Endothelial cell of coronary artery (primary cell): ENCODE measurements around the gene HAGH. TPM values are rescaled to one million over a fixed set of nuclear protein-coding genes. Genes with fewer than 3 reads are reported as not detected.

Source experiments
- total RNA-seq: library from RNA; depleted of rRNA; stranded (reverse); fragments of >200 nt; gene quantifications from 2 replicates; pipeline ENCODE4 v1.2.3, GENCODE V29; 2014

Gene HAGH
- total RNA-seq, result 74.0 and 91.0 TPM in 2 replicates

GRCh38 chr16:1826691-1827573, at the start of gene HAGH, which contains the start of gene FAHD1:
Gene HAGH, minus strand, starts transcription at chr16:1826825. Its CDS starts 38 bp downstream, at chr16:1826787.
Gene FAHD1, plus strand, starts transcription at chr16:1827206. Its CDS starts 33 bp downstream, at chr16:1827239.

GRCh38 chr16:1871974-1872635, 45.5 kb upstream of the HAGH start, which contains the start of gene MEIOB:
Gene MEIOB, minus strand, starts transcription at chr16:1872164. Its CDS starts 3,989 bp downstream, at chr16:1868175.

GRCh38 chr16:1793578-1794220, 32.9 kb downstream of the HAGH start, which contains the start of gene IGFALS:
Gene IGFALS, minus strand, starts transcription at chr16:1793705. Its CDS starts 53 bp downstream, at chr16:1793652.

GRCh38 chr16:1782408-1783264, 44.0 kb downstream of the HAGH start, which contains the start of the genes NUBP2 and SPSB3:
Gene NUBP2, plus strand, starts transcription at chr16:1782960. Its CDS starts 61 bp downstream, at chr16:1783021.
Gene SPSB3, minus strand, starts transcription at chr16:1782571. Its CDS starts 1,088 bp downstream, at chr16:1781483.

GRCh38 chr16:1772908-1773702, 53.5 kb downstream of the HAGH start, which contains the start of gene MRPS34:
Gene MRPS34, minus strand, starts transcription at chr16:1773134. Its CDS starts 15 bp downstream, at chr16:1773119.

GRCh38 chr16:1772362-1772907, 54.2 kb downstream of the HAGH start, which contains the start of gene EME2:
Gene EME2, plus strand, starts transcription at chr16:1772810. Its CDS starts 418 bp downstream, at chr16:1773228.

GRCh38 chr16:1771188-1771863, 55.3 kb downstream of the HAGH start, which contains the start of gene NME3:
Gene NME3, minus strand, starts transcription at chr16:1771543. Its CDS starts 9 bp downstream, at chr16:1771534.

Other genes starting within 250 kb of the HAGH start
- gene IFT140, start 214.8 kb downstream of the HAGH start, total RNA-seq, result 17.3 and 26.7 TPM in 2 replicates
- gene CRAMP1, start 214.5 kb downstream of the HAGH start, total RNA-seq, result 8.2 and 9.1 TPM in 2 replicates
- 42.3 and 45.2 TPM in 2 replicates for gene JPT2, start 148.5 kb downstream of the HAGH start, total RNA-seq
- gene MAPK8IP3, start 120.6 kb downstream of the HAGH start, total RNA-seq, result 26.4 and 46.4 TPM in 2 replicates
- 32.7 and 53.0 TPM in 2 replicates for gene NME3, start 55.3 kb downstream of the HAGH start, total RNA-seq
- gene EME2, start 54.0 kb downstream of the HAGH start, total RNA-seq, result 4.7 and 11.7 TPM in 2 replicates
- 107 and 111 TPM in 2 replicates for gene MRPS34, start 53.7 kb downstream of the HAGH start, total RNA-seq
- gene SPSB3, start 44.3 kb downstream of the HAGH start, total RNA-seq, result 38.5 and 53.4 TPM in 2 replicates
- 73.8 and 74.3 TPM in 2 replicates for gene NUBP2, start 43.9 kb downstream of the HAGH start, total RNA-seq
- not detected in 2 replicates for gene IGFALS, start 33.1 kb downstream of the HAGH start, total RNA-seq
- gene FAHD1, start 381 bp upstream of the HAGH start, total RNA-seq, result 132 and 143 TPM in 2 replicates
- gene MEIOB, start 45.3 kb upstream of the HAGH start, total RNA-seq, result under 0.01 TPM in 1 of 2 replicates, not detected in the other
- not detected in 2 replicates for gene HS3ST6, start 91.6 kb upstream of the HAGH start, total RNA-seq
- gene MSRB1, start 116.4 kb upstream of the HAGH start, total RNA-seq, result 5.8 and 8.2 TPM in 2 replicates
- gene RPL3L, start 127.9 kb upstream of the HAGH start, total RNA-seq, result not detected in 2 replicates
- 149 and 206 TPM in 2 replicates for gene NDUFB10, start 132.7 kb upstream of the HAGH start, total RNA-seq
- gene RPS2, start 138.0 kb upstream of the HAGH start, total RNA-seq, result 3,397 and 3,624 TPM in 2 replicates
- gene RNF151, start 140.0 kb upstream of the HAGH start, total RNA-seq, result not detected in 2 replicates
- 45.6 and 49.4 TPM in 2 replicates for gene TBL3, start 145.2 kb upstream of the HAGH start, total RNA-seq
- gene NOXO1, start 154.6 kb upstream of the HAGH start, total RNA-seq, result not detected in 2 replicates
- gene GFER, start 157.4 kb upstream of the HAGH start, total RNA-seq, result 12.8 and 14.6 TPM in 2 replicates
- gene SYNGR3, start 163.1 kb upstream of the HAGH start, total RNA-seq, result 2.0 and 2.9 TPM in 2 replicates
- 17.7 and 23.6 TPM in 2 replicates for gene ZNF598, start 183.0 kb upstream of the HAGH start, total RNA-seq
- 0.18 and 0.38 TPM in 2 replicates for gene NPW, start 193.0 kb upstream of the HAGH start, total RNA-seq
- gene NHERF2, start 200.1 kb upstream of the HAGH start, total RNA-seq, result 63.8 and 66.9 TPM in 2 replicates
- 49.3 and 52.5 TPM in 2 replicates for gene NTHL1, start 221.0 kb upstream of the HAGH start, total RNA-seq
- 44.4 and 54.6 TPM in 2 replicates for gene TSC2, start 221.2 kb upstream of the HAGH start, total RNA-seq